HepG2 (cell line): ENCODE data around the gene HCFC2. TPM values are rescaled to one million over a fixed set of nuclear protein-coding genes. Genes with fewer than 3 reads are reported as not detected.

Experiments
- ATAC-seq: fragments of 200-7000 bp; cut with Tn5 transposase; 3 replicates; pipeline ENCODE4 v1.9.1; 2020; ENCODE audit warnings: mild to moderate bottlenecking, moderate library complexity
- BruUV-seq: library from RNA; stranded (reverse); fragments of 400-500 nt; replicated peaks from 2 replicates; lab custom pipeline; 2021; lab: Mats Ljungman, UMichigan
- CTCF ChIA-PET: fragments of 300-600 bp; formaldehyde crosslinking; extraction: SDS; loops from one replicate; lab custom pipeline; 2021; ENCODE audit warnings: low total read pairs, inconsistent platforms, low intra/inter-chr PET ratio; lab: Yijun Ruan, JAX
- POLR2A ChIA-PET: fragments of 350-600 bp; sonication (Branson Sonifier 250); formaldehyde crosslinking; loops from one replicate; lab custom pipeline; 2020; ENCODE audit warnings: antibody characterized with exemption, inconsistent platforms; lab: Yijun Ruan, JAX
- DNase-seq: peaks from one replicate; pipeline ENCODE4 v3.0.0-alpha.2; 2015; ENCODE audit warnings: low spot score
- FAIRE-seq: peaks from 3 replicates; lab custom pipeline; 2011; peaks lifted over from hg19 to GRCh38; lab: Jason Lieb, UNC
- H2AFZ ChIP-seq: one replicate; pipeline ENCODE4 v1.6.1; 2011; ENCODE audit warnings: low read length, inconsistent platforms
- H3K27ac ChIP-seq: fragments of 300-600 bp; 3 replicates; pipeline ENCODE4 v1.8.0; 2011; ENCODE audit warnings: mixed run types, mild to moderate bottlenecking, mixed read lengths, low read length, inconsistent platforms; ENCODE audit not compliant: insufficient read depth; ENCODE audit errors: extremely low read length
- H3K27me3 ChIP-seq, 2 experiments: fragments of 200-600 bp in 1 of 2; 2 replicates in 1 of 2; 3 replicates in 1 of 2; pipeline versions ENCODE4 v1.6.0 to v1.8.0; 2011; ENCODE audit warnings: low read length in 2 of 2, mild to moderate bottlenecking in 2 of 2, moderate library complexity in 2 of 2, inconsistent platforms in 1 of 2; ENCODE audit not compliant: insufficient read depth in 2 of 2, control insufficient read depth in 1 of 2
- H3K36me3 ChIP-seq, 2 experiments: fragments of 200-600 bp in 1 of 2; replicated peaks in 1 of 2; 2 replicates in 1 of 2; 3 replicates in 1 of 2; pipeline versions ENCODE4 v1.5.1 to v1.8.0; 2011; ENCODE audit warnings: low read length in 2 of 2, inconsistent platforms in 1 of 2; ENCODE audit not compliant: insufficient read depth in 2 of 2, control insufficient read depth in 1 of 2
- H3K4me1 ChIP-seq: 2 replicates; pipeline ENCODE4 v1.5.1; 2012; ENCODE audit warnings: low read length, inconsistent platforms; ENCODE audit not compliant: insufficient read depth
- H3K4me2 ChIP-seq: 2 replicates; pipeline ENCODE4 v1.6.0; 2011; ENCODE audit warnings: low read depth, low read length, inconsistent platforms
- H3K4me3 ChIP-seq, 3 experiments: fragments of 200-600 bp in 1 of 3; sonication (generic), shearing (Covaris generic) in 1 of 3; replicated peaks in 1 of 3; 2 replicates each; pipeline ENCODE4 v1.5.1; 2011 to 2016; ENCODE audit warnings: low read length in 3 of 3, inconsistent platforms in 2 of 3, low read depth in 2 of 3, mild to moderate bottlenecking in 2 of 3, control low read depth in 1 of 3, mixed read lengths in 1 of 3; ENCODE audit not compliant: insufficient read depth in 1 of 3
- H3K79me2 ChIP-seq: one replicate; pipeline ENCODE4 v1.6.1; 2011; ENCODE audit warnings: low read length, inconsistent platforms; ENCODE audit not compliant: insufficient read depth
- H3K9ac ChIP-seq: 2 replicates; pipeline ENCODE4 v1.6.0; 2011; ENCODE audit warnings: mild to moderate bottlenecking, low read depth, low read length, inconsistent platforms; ENCODE audit not compliant: insufficient read depth
- H3K9me3 ChIP-seq: 2 replicates; pipeline ENCODE4 v1.5.1; 2012; ENCODE audit warnings: mild to moderate bottlenecking, low read length
- H4K20me1 ChIP-seq: 2 replicates; pipeline ENCODE4 v1.6.0; 2011; ENCODE audit warnings: inconsistent platforms, mild to moderate bottlenecking, low read length, moderate library complexity; ENCODE audit not compliant: insufficient read depth
- AKNA ChIP-seq: sonication (generic); formaldehyde crosslinking; IDR thresholded peaks from 2 replicates; pipeline ENCODE4 v1.4.0; 2020; ENCODE audit warnings: missing genetic modification reagents, borderline replicate concordance
- CEBPB ChIP-seq: IDR thresholded peaks from 2 replicates; pipeline ENCODE4 v1.6.1; 2011; ENCODE audit warnings: low read depth, low read length, improper control_type of control experiment, borderline replicate concordance
- ZNF564 ChIP-seq: sonication (generic); formaldehyde crosslinking; IDR thresholded peaks from 2 replicates; pipeline ENCODE4 v1.8.1; 2023; ENCODE audit warnings: mild to moderate bottlenecking, missing genetic modification reagents
- ZNF7 ChIP-seq: IDR thresholded peaks from 2 replicates; pipeline ENCODE4 v1.6.1; 2016; ENCODE audit warnings: missing biosample characterization, missing genetic modification reagents
- WGBS: methylation state at CpG from one replicate; pipeline ENCODE4 v1.1.6; 2017; ENCODE audit warnings: low lambda C conversion rate; 5-methylcytosine and 5-hydroxymethylcytosine counted together
- in situ Hi-C: cut with HindIII; loops from 2 replicates; pipeline ENCODE4 v1.10.0; 2017; ENCODE audit warnings: low pct_unique_long_range_greater_than_20kb; ENCODE audit not compliant: extremely low pct_ligation_motif_present
- intact Hi-C: fragments of 100-400 bp; cut with micrococcal nuclease; formaldehyde crosslinking; loops from one replicate; pipeline ENCODE4 v1.10.0; 2022; ENCODE audit not compliant: unreplicated experiment
- polyA plus RNA-seq, 8 experiments: library from polyadenylated mRNA; depleted of rRNA in 3 of 8; stranded (reverse) in 7 of 8; unstranded in 1 of 8; fragments of >200 nt; fragmentation: Illumina TruSeq in 4 of 8; extraction: Trizol in 4 of 8; gene quantifications; 2 replicates each; pipeline versions ENCODE4 v1.2.1 to v1.2.3, GENCODE V29; 2011 to 2016; ENCODE audit warnings: low read depth in 4 of 8, missing spikeins in 1 of 8, mixed read lengths in 1 of 8; ENCODE audit not compliant: insufficient read depth in 1 of 8
- total RNA-seq, 5 experiments: library from RNA; depleted of rRNA; stranded (reverse); fragments of >200 nt; fragmentation: Illumina TruSeq; extraction: Trizol; gene quantifications; 2 replicates each; pipeline ENCODE4 v1.2.3, GENCODE V29; 2016; ENCODE audit warnings: low read depth in 1 of 5
- TF ChIP-seq, protein P1 (sequence below): sonication (generic); formaldehyde crosslinking; IDR thresholded peaks from 2 replicates; pipeline ENCODE4 v1.8.0; 2022; ENCODE audit warnings: missing genetic modification reagents, mild to moderate bottlenecking, borderline replicate concordance
- TF ChIP-seq, protein P2 (sequence below): sonication (generic); formaldehyde crosslinking; IDR thresholded peaks from 2 replicates; pipeline ENCODE4 v1.5.1; 2020; ENCODE audit warnings: missing genetic modification reagents, mild to moderate bottlenecking, borderline replicate concordance

The HCFC2 gene
- total and polyA plus RNA-seq, 2 of the 13 experiments (the other 11 are each of a cell fraction or from before 2014, with no cell fraction given) = 3.7 to 4.9 TPM

- Histone ChIP-seq H3K27ac (no peak overlapping the region), H3K27me3 (peaks cover 0 to 4% of the 10 kb centered on the region in 2 experiments; a peak in 1 of 5 replicates), H3K4me1 (no peaks in the 10 kb centered on the region), H3K79me2 (no peaks in the 10 kb centered on the region), H3K4me2 (no peak overlapping the region), H3K9me3 (no peaks in the 10 kb centered on the region), H2AFZ (no peak overlapping the region), H3K4me3 (no peak overlapping the region), H3K36me3 (no peaks in the 10 kb centered on the region), H4K20me1 (no peaks in the 10 kb centered on the region), H3K9ac (no peak overlapping the region)
- CTCF ChIA-PET = interaction anchor here (2.9 kb wide), 1 partner anchor 53 kb away, joined by 37 read pairs; no protein-coding TSS in a partner anchor
- FAIRE-seq = no peak
- BruUV-seq = no TSS peak
- TF ChIP-seq AKNA (CRISPR knock-in tag) = no peak
- no peak for TF ChIP-seq ZNF564 (CRISPR knock-in tag)
- TF ChIP-seq, protein P1, sequence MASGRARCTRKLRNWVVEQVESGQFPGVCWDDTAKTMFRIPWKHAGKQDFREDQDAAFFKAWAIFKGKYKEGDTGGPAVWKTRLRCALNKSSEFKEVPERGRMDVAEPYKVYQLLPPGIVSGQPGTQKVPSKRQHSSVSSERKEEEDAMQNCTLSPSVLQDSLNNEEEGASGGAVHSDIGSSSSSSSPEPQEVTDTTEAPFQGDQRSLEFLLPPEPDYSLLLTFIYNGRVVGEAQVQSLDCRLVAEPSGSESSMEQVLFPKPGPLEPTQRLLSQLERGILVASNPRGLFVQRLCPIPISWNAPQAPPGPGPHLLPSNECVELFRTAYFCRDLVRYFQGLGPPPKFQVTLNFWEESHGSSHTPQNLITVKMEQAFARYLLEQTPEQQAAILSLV (CRISPR knock-in tag) = no peak
- TF ChIP-seq CEBPB = 0 out of 2 replicates have a peak, but pooled peaks have one; percentile 14
- TF ChIP-seq, protein P2, sequence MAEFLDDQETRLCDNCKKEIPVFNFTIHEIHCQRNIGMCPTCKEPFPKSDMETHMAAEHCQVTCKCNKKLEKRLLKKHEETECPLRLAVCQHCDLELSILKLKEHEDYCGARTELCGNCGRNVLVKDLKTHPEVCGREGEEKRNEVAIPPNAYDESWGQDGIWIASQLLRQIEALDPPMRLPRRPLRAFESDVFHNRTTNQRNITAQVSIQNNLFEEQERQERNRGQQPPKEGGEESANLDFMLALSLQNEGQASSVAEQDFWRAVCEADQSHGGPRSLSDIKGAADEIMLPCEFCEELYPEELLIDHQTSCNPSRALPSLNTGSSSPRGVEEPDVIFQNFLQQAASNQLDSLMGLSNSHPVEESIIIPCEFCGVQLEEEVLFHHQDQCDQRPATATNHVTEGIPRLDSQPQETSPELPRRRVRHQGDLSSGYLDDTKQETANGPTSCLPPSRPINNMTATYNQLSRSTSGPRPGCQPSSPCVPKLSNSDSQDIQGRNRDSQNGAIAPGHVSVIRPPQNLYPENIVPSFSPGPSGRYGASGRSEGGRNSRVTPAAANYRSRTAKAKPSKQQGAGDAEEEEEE (CRISPR knock-in tag) = no peak
- TF ChIP-seq ZNF7 (CRISPR knock-in tag) = no peak
- no peak for ATAC-seq
- WGBS = 25% methylated on average over 4 of the region's 4 CpGs
- no peak for DNase-seq
- intact Hi-C loops = no loop called here
- in situ Hi-C loops = loop anchor here (5.0 kb wide), 1 partner anchor 51 kb away; no protein-coding TSS in a partner anchor
- POLR2A ChIA-PET = interaction anchor here (1.2 kb wide), 1 partner anchor 7 kb away, joined by 3 read pairs; the partner anchor contains the start of gene HCFC2
These were observed 7.8 kb upstream of the HCFC2 start for GRCh38 chr12:104056419-104056972.
